Osteoblast (primary cell): ENCODE results near the gene REXO4. TPM values are rescaled to one million over a fixed set of nuclear protein-coding genes. Genes with fewer than 3 reads are reported as not detected.
"Not testable (repeated sequence)": the region's sequence is repeated elsewhere in the genome, so short reads cannot be mapped to it uniquely, and the experiment has no call there.

ENCODE experiments used
- DNase-seq: peaks from one replicate; pipeline ENCODE4 v3.0.0; 2011; ENCODE audit warnings: low spot score, mixed read lengths; ENCODE audit not compliant: insufficient read length; ENCODE audit errors: missing footprints
- H2AFZ ChIP-seq: 2 replicates; pipeline ENCODE4 v1.6.0; 2011; ENCODE audit warnings: mild to moderate bottlenecking, low read length
- H3K27ac ChIP-seq: 2 replicates; pipeline ENCODE4 v1.5.1; 2011; ENCODE audit warnings: mild to moderate bottlenecking, low read depth, low read length, moderate library complexity
- H3K27me3 ChIP-seq: 2 replicates; pipeline ENCODE4 v1.6.0; 2012; ENCODE audit warnings: mild to moderate bottlenecking, control low read depth, inconsistent platforms, low read length, moderate library complexity; ENCODE audit not compliant: insufficient read depth
- H3K36me3 ChIP-seq: 2 replicates; pipeline ENCODE4 v1.5.1; 2011; ENCODE audit warnings: mild to moderate bottlenecking, low read length, control low read depth, moderate library complexity; ENCODE audit not compliant: insufficient read depth
- H3K4me1 ChIP-seq: 2 replicates; pipeline ENCODE4 v1.5.1; 2011; ENCODE audit warnings: mild to moderate bottlenecking, low read length, control low read depth, moderate library complexity; ENCODE audit not compliant: insufficient read depth
- H3K4me2 ChIP-seq: 2 replicates; pipeline ENCODE4 v1.6.0; 2011; ENCODE audit warnings: mild to moderate bottlenecking, low read length; ENCODE audit not compliant: insufficient read depth
- H3K4me3 ChIP-seq: fragments of 200-600 bp; sonication (generic); 3 replicates; pipeline ENCODE4 v1.5.1; 2012; ENCODE audit warnings: mild to moderate bottlenecking, low read length, inconsistent platforms; ENCODE audit not compliant: insufficient read depth
- H3K79me2 ChIP-seq: 2 replicates; pipeline ENCODE4 v1.6.0; 2012; ENCODE audit warnings: mild to moderate bottlenecking, low read length, control low read depth, inconsistent platforms; ENCODE audit not compliant: insufficient read depth
- H3K9me3 ChIP-seq: 2 replicates; pipeline ENCODE4 v1.5.1; 2011; ENCODE audit warnings: low read depth, low read length, control low read depth
- H4K20me1 ChIP-seq: 2 replicates; pipeline ENCODE4 v1.6.0; 2012; ENCODE audit warnings: mild to moderate bottlenecking, low read length, control low read depth; ENCODE audit not compliant: insufficient read depth
- CTCF ChIP-seq: IDR thresholded peaks from 2 replicates; pipeline ENCODE4 v1.5.1; 2011; ENCODE audit warnings: mild to moderate bottlenecking, low read depth, low read length, moderate library complexity; ENCODE audit errors: extremely low read depth
- total RNA-seq: library from RNA; depleted of rRNA; stranded (reverse); fragments of >200 nt; gene quantifications from 2 replicates; pipeline ENCODE4 v1.2.3, GENCODE V29; 2012

REXO4 gene
- total RNA-seq, 1 donor = 11.9 TPM

GRCh38 chr9:133380734-133381133, 37.1 kb downstream of the REXO4 start:
- H3K27me3 ChIP-seq = no peaks in the 10 kb centered on the region
- H3K9me3 ChIP-seq = no peaks in the 10 kb centered on the region
- no peaks in the 10 kb centered on the region for H3K36me3 ChIP-seq
- no peak overlapping the region for H3K4me3 ChIP-seq
- peaks cover 7% of the 10 kb centered on the region for H3K4me1 ChIP-seq
- no peak overlapping the region for H3K27ac ChIP-seq
- H2AFZ ChIP-seq = no peak overlapping the region
- DNase-seq = no peak
- no peak for TF ChIP-seq CTCF
- H3K79me2 ChIP-seq = peaks cover 1% of the 10 kb centered on the region
- no peak overlapping the region for H3K4me2 ChIP-seq
- no peaks in the 10 kb centered on the region for H4K20me1 ChIP-seq

GRCh38 chr9:133379153-133380086, 38.4 kb downstream of the REXO4 start:
- peaks cover 15% of the 10 kb centered on the region for H3K79me2 ChIP-seq
- H3K36me3 ChIP-seq = no peaks in the 10 kb centered on the region
- H3K9me3 ChIP-seq = no peaks in the 10 kb centered on the region
- no peak overlapping the region for H3K27ac ChIP-seq
- peak; percentile 23 for DNase-seq
- TF ChIP-seq CTCF = no peak
- H3K27me3 ChIP-seq = no peaks in the 10 kb centered on the region
- H3K4me3 ChIP-seq = no peak overlapping the region
- no peak overlapping the region for H3K4me2 ChIP-seq
- H2AFZ ChIP-seq = no peak overlapping the region
- H4K20me1 ChIP-seq = peaks cover 7% of the 10 kb centered on the region
- peaks cover 7% of the 10 kb centered on the region for H3K4me1 ChIP-seq

GRCh38 chr9:133378408-133378962, 39.3 kb downstream of the REXO4 start:
- Histone ChIP-seq H3K27ac (no peak overlapping the region), H3K9me3 (no peaks in the 10 kb centered on the region), H3K4me3 (no peak overlapping the region), H3K36me3 (peaks cover 4% of the 10 kb centered on the region), H2AFZ (no peak overlapping the region), H3K79me2 (peaks cover 24% of the 10 kb centered on the region), H3K27me3 (no peaks in the 10 kb centered on the region), H3K4me2 (no peak overlapping the region), H4K20me1 (peaks cover 15% of the 10 kb centered on the region), H3K4me1 (peaks cover 14% of the 10 kb centered on the region)
- no peak for TF ChIP-seq CTCF
- DNase-seq = peak; percentile 56

GRCh38 chr9:133377721-133378216, 40.0 kb downstream of the REXO4 start:
- TF ChIP-seq CTCF = no peak
- DNase-seq = peak; percentile 47
- Histone ChIP-seq H4K20me1 (peaks cover 21% of the 10 kb centered on the region), H3K4me2 (no peak overlapping the region), H3K27ac (no peak overlapping the region), H3K4me3 (no peak overlapping the region), H3K4me1 (peaks cover 20% of the 10 kb centered on the region), H3K27me3 (no peaks in the 10 kb centered on the region), H3K9me3 (no peaks in the 10 kb centered on the region), H3K36me3 (peaks cover 11% of the 10 kb centered on the region), H3K79me2 (peaks cover 31% of the 10 kb centered on the region), H2AFZ (no peak overlapping the region)

GRCh38 chr9:133377280-133377679, 40.5 kb downstream of the REXO4 start:
- peaks cover 26% of the 10 kb centered on the region for H4K20me1 ChIP-seq
- H3K79me2 ChIP-seq = peaks cover 36% of the 10 kb centered on the region
- H3K27ac ChIP-seq, H3K9me3 ChIP-seq, DNase-seq, H3K4me3 ChIP-seq, H3K27me3 ChIP-seq, H2AFZ ChIP-seq: not testable (repeated sequence)
- peaks cover 16% of the 10 kb centered on the region for H3K36me3 ChIP-seq
- peak overlapping the region; percentile 90 for H3K4me2 ChIP-seq
- H3K4me1 ChIP-seq = peaks cover 25% of the 10 kb centered on the region
